Measurements from ENCODE around the gene CTDP1.
A peak's percentile ranks its signal among the peaks of the same experiment; 100 is the strongest.
"Not testable (repeated sequence)": the region's sequence is repeated elsewhere in the genome, so short reads cannot be mapped to it uniquely, and the experiment has no call there.

CTDP1 gene

GRCh38 chr18:79752946-79753345, 73.3 kb downstream of the CTDP1 start:
- H3K27ac ChIP-seq (ENCODE audit: low read depth, low read length); H3K23ac ChIP-seq (ENCODE audit: low read length); H3K79me1 ChIP-seq (ENCODE audit: low read length); H2BK120ac ChIP-seq (ENCODE audit: low read depth, low read length); H2BK15ac ChIP-seq (replicated peaks; ENCODE audit: low read depth); H3K79me2 ChIP-seq (ENCODE audit: control insufficient read depth, insufficient read depth, low read length); H3K36me3 ChIP-seq (ENCODE audit: control insufficient read depth, insufficient read depth, low read length); H3K27me3 ChIP-seq (ENCODE audit: insufficient read depth, low read length, poor library complexity); H2AK5ac ChIP-seq (ENCODE audit: low read length); H3K56ac ChIP-seq (ENCODE audit: low read length); H4K5ac ChIP-seq (ENCODE audit: low read length); H3K4me3 ChIP-seq (ENCODE audit: low read length); H3K4me1 ChIP-seq (ENCODE audit: control insufficient read depth, low read depth, low read length); H4K8ac ChIP-seq (ENCODE audit: low read depth, low read length); H3K9ac ChIP-seq (ENCODE audit: low read length); H2BK5ac ChIP-seq (ENCODE audit: low read length); H3K4me2 ChIP-seq (ENCODE audit: low read length); H3K18ac ChIP-seq (ENCODE audit: low read length); H3K4ac ChIP-seq (ENCODE audit: low read depth, low read length): not testable (repeated sequence)
- DNase-seq: peak; percentile 22
- WGBS (ENCODE audit: extremely low coverage, insufficient coverage, low lambda C conversion rate): no CpG with 5 or more reads among the region's 8 CpGs

DNA sequence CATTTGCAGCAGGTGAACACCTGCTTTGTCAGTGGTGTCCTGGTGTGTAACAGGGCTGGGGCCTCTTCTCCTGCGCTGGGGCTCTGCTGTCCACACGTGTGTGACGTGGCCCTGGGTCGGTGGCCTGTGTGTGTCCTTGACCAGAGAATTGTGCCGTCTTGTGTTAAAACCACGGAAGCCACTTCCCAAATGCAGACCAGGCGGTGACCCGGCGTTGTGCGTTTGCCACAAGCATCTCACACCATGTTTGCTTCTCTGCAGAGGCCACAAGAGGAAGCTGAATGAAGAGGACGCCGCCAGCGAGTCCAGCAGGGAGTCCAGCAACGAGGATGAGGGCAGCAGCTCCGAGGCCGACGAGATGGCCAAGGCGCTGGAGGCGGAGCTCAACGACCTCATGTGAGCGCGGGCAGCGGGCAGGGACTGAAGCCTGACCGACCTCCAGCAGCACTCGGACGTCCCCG, 73.8 kb downstream of the CTDP1 start:
- no peak overlapping the region for H2BK5ac ChIP-seq (ENCODE audit: low read length)
- peaks cover 4% of the 10 kb centered on the region for H3K36me3 ChIP-seq (ENCODE audit: control insufficient read depth, insufficient read depth, low read length)
- no peaks in the 10 kb centered on the region for H3K27me3 ChIP-seq (ENCODE audit: insufficient read depth, low read length, poor library complexity)
- no peak overlapping the region for H2BK120ac ChIP-seq (ENCODE audit: low read depth, low read length)
- H3K79me2 ChIP-seq (ENCODE audit: control insufficient read depth, insufficient read depth, low read length): no peaks in the 10 kb centered on the region
- no peak for DNase-seq
- no peak overlapping the region for H4K8ac ChIP-seq (ENCODE audit: low read depth, low read length)
- no peak overlapping the region for H3K9ac ChIP-seq (ENCODE audit: low read length)
- no peaks in the 10 kb centered on the region for H3K79me1 ChIP-seq (ENCODE audit: low read length)
- no peak overlapping the region for H3K4me3 ChIP-seq (ENCODE audit: low read length)
- H3K27ac ChIP-seq (ENCODE audit: low read depth, low read length): no peak overlapping the region
- no peak overlapping the region for H2BK15ac ChIP-seq (replicated peaks; ENCODE audit: low read depth)
- H3K18ac ChIP-seq (ENCODE audit: low read length): no peak overlapping the region
- H3K4me1 ChIP-seq (ENCODE audit: control insufficient read depth, low read depth, low read length): no peaks in the 10 kb centered on the region
- H3K56ac ChIP-seq (ENCODE audit: low read length): no peak overlapping the region
- no peak overlapping the region for H3K4ac ChIP-seq (ENCODE audit: low read depth, low read length)
- H3K4me2 ChIP-seq (ENCODE audit: low read length): no peak overlapping the region
- no peak overlapping the region for H4K5ac ChIP-seq (ENCODE audit: low read length)
- H2AK5ac ChIP-seq (ENCODE audit: low read length): no peak overlapping the region
- no peak overlapping the region for H3K23ac ChIP-seq (ENCODE audit: low read length)
- no CpG with 5 or more reads among the region's 27 CpGs for WGBS (ENCODE audit: extremely low coverage, insufficient coverage, low lambda C conversion rate)

GRCh38 chr18:79754022-79754761, 74.6 kb downstream of the CTDP1 start:
- Histone ChIP-seq H3K4me1 (ENCODE audit: control insufficient read depth, low read depth, low read length) (no peaks in the 10 kb centered on the region), H3K27ac (ENCODE audit: low read depth, low read length) (no peak overlapping the region), H3K56ac (ENCODE audit: low read length) (no peak overlapping the region), H2BK120ac (ENCODE audit: low read depth, low read length) (no peak overlapping the region), H3K18ac (ENCODE audit: low read length) (no peak overlapping the region), H3K23ac (ENCODE audit: low read length) (no peak overlapping the region), H3K4me2 (ENCODE audit: low read length) (no peak overlapping the region), H3K4ac (ENCODE audit: low read depth, low read length) (no peak overlapping the region), H3K4me3 (ENCODE audit: low read length) (no peak overlapping the region), H4K8ac (ENCODE audit: low read depth, low read length) (no peak overlapping the region), H2AK5ac (ENCODE audit: low read length) (no peak overlapping the region), H3K79me2 (ENCODE audit: control insufficient read depth, insufficient read depth, low read length) (no peaks in the 10 kb centered on the region), H3K27me3 (ENCODE audit: insufficient read depth, low read length, poor library complexity) (no peaks in the 10 kb centered on the region), H3K79me1 (ENCODE audit: low read length) (no peaks in the 10 kb centered on the region), H3K9ac (ENCODE audit: low read length) (no peak overlapping the region), H2BK5ac (ENCODE audit: low read length) (no peak overlapping the region), H2BK15ac (replicated peaks; ENCODE audit: low read depth) (no peak overlapping the region), H3K36me3 (ENCODE audit: control insufficient read depth, insufficient read depth, low read length) (peaks cover 4% of the 10 kb centered on the region), H4K5ac (ENCODE audit: low read length) (no peak overlapping the region)
- WGBS (ENCODE audit: extremely low coverage, insufficient coverage, low lambda C conversion rate): no CpG with 5 or more reads among the region's 35 CpGs
- DNase-seq: no peak

DNA sequence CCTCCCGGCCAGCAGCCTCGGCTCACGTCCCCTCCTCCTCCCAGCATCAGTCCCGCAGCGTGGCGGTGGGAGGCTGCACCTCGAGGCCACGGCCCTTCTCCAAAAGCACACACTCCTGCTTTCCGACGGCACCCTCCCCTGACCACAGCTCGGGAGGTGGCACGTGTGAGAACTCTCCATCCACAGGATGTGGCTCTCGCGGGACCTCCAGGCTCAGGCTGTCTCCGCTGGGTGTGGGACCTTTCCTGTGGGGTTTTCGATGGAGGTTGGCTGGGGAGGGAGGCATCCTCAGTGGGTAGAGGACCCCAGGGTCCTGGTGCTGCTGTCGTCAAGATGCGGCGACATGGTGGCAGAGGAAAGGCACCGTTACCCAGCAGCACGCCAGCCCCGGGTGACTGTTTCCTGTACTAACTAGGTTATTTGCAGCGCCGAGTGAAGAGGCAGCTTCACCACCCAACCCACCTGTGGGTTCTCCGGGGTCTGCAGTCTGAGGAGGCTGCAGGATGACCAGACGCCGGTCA, 75.3 kb downstream of the CTDP1 start:
- Histone ChIP-seq H2BK5ac (ENCODE audit: low read length) (no peak overlapping the region), H3K18ac (ENCODE audit: low read length) (no peak overlapping the region)
- no CpG with 5 or more reads among the region's 27 CpGs for WGBS (ENCODE audit: extremely low coverage, insufficient coverage, low lambda C conversion rate)

GRCh38 chr18:79755496-79756142, 76.0 kb downstream of the CTDP1 start:
- no peak overlapping the region for H3K27ac ChIP-seq (ENCODE audit: low read depth, low read length)
- WGBS (ENCODE audit: extremely low coverage, insufficient coverage, low lambda C conversion rate): no CpG with 5 or more reads among the region's 31 CpGs
- no peak overlapping the region for H3K4me2 ChIP-seq (ENCODE audit: low read length)
- H3K79me2 ChIP-seq (ENCODE audit: control insufficient read depth, insufficient read depth, low read length): no peaks in the 10 kb centered on the region
- peaks cover 4% of the 10 kb centered on the region for H3K36me3 ChIP-seq (ENCODE audit: control insufficient read depth, insufficient read depth, low read length)
- no peaks in the 10 kb centered on the region for H3K27me3 ChIP-seq (ENCODE audit: insufficient read depth, low read length, poor library complexity)
- no peak overlapping the region for H3K4ac ChIP-seq (ENCODE audit: low read depth, low read length)
- no peak overlapping the region for H2BK15ac ChIP-seq (replicated peaks; ENCODE audit: low read depth)
- H2AK5ac ChIP-seq (ENCODE audit: low read length): no peak overlapping the region
- H3K23ac ChIP-seq (ENCODE audit: low read length): no peak overlapping the region
- no peak overlapping the region for H4K8ac ChIP-seq (ENCODE audit: low read depth, low read length)
- H3K79me1 ChIP-seq (ENCODE audit: low read length): no peaks in the 10 kb centered on the region
- no peak overlapping the region for H3K9ac ChIP-seq (ENCODE audit: low read length)
- H3K18ac ChIP-seq (ENCODE audit: low read length): no peak overlapping the region
- no peak overlapping the region for H3K4me3 ChIP-seq (ENCODE audit: low read length)
- H3K56ac ChIP-seq (ENCODE audit: low read length): no peak overlapping the region
- H3K4me1 ChIP-seq (ENCODE audit: control insufficient read depth, low read depth, low read length): no peaks in the 10 kb centered on the region
- H2BK5ac ChIP-seq (ENCODE audit: low read length): no peak overlapping the region
- no peak overlapping the region for H4K5ac ChIP-seq (ENCODE audit: low read length)
- H2BK120ac ChIP-seq (ENCODE audit: low read depth, low read length): no peak overlapping the region
- no peak for DNase-seq

More for the DNA sequence above, 75.3 kb downstream of the CTDP1 start:
- no peak overlapping the region for H3K23ac ChIP-seq (ENCODE audit: low read length)
- H3K9ac ChIP-seq (ENCODE audit: low read length): no peak overlapping the region
- H3K36me3 ChIP-seq (ENCODE audit: control insufficient read depth, insufficient read depth, low read length): peaks cover 4% of the 10 kb centered on the region
- H3K56ac ChIP-seq (ENCODE audit: low read length): no peak overlapping the region
- no peaks in the 10 kb centered on the region for H3K79me2 ChIP-seq (ENCODE audit: control insufficient read depth, insufficient read depth, low read length)
- no peak overlapping the region for H4K5ac ChIP-seq (ENCODE audit: low read length)
- H3K4ac ChIP-seq (ENCODE audit: low read depth, low read length): no peak overlapping the region
- H3K4me1 ChIP-seq (ENCODE audit: control insufficient read depth, low read depth, low read length): no peaks in the 10 kb centered on the region
- H3K4me2 ChIP-seq (ENCODE audit: low read length): no peak overlapping the region
- no peak overlapping the region for H3K4me3 ChIP-seq (ENCODE audit: low read length)
- DNase-seq: no peak
- no peak overlapping the region for H4K8ac ChIP-seq (ENCODE audit: low read depth, low read length)
- no peak overlapping the region for H2BK15ac ChIP-seq (replicated peaks; ENCODE audit: low read depth)
- H3K27me3 ChIP-seq (ENCODE audit: insufficient read depth, low read length, poor library complexity): no peaks in the 10 kb centered on the region
- H2BK120ac ChIP-seq (ENCODE audit: low read depth, low read length): no peak overlapping the region
- H3K79me1 ChIP-seq (ENCODE audit: low read length): no peaks in the 10 kb centered on the region
- H3K27ac ChIP-seq (ENCODE audit: low read depth, low read length): no peak overlapping the region
- no peak overlapping the region for H2AK5ac ChIP-seq (ENCODE audit: low read length)
